ENCODE measurements around the gene KLHL2.
"Not testable (repeated sequence)": the region's sequence is repeated elsewhere in the genome, so short reads cannot be mapped to it uniquely, and the experiment has no call there.

GRCh38 chr4:165275357-165275756 is 68.0 kb downstream of the KLHL2 start:
- TF ChIP-seq POLR2AphosphoS5 (IDR thresholded peaks at IDR 0.05; ENCODE audit: low read depth); CTCF (conservative IDR thresholded peaks at IDR 0.05; ENCODE audit: low read depth in 2 of 2); EZH2 (IDR thresholded peaks at IDR 0.05; ENCODE audit: low read depth, unreplicated experiment); STAT1 (IDR thresholded peaks at IDR 0.05; ENCODE audit: unreplicated experiment); EZH2phosphoT487 (IDR thresholded peaks at IDR 0.05; ENCODE audit: unreplicated experiment); JUNB (IDR thresholded peaks at IDR 0.05; ENCODE audit: unreplicated experiment); REST (IDR thresholded peaks at IDR 0.05; ENCODE audit: unreplicated experiment); ZNF114 (CRISPR knock-in tag; IDR thresholded peaks at IDR 0.05); CREB1 (CRISPR knock-in tag; IDR thresholded peaks at IDR 0.05; ENCODE audit: low read depth); ZNF331 (CRISPR knock-in tag; IDR thresholded peaks at IDR 0.05; ENCODE audit: low read depth); ETS1 (IDR thresholded peaks at IDR 0.05); NANOG (IDR thresholded peaks at IDR 0.05; ENCODE audit: borderline replicate concordance): not testable (repeated sequence)

Data from GM23338 (cell line).